Activated B cell treated with CpG ODN at 0.5 μM for 24 hours (primary cell): ENCODE data around the gene PTER. TPM values are rescaled to one million over a fixed set of nuclear protein-coding genes. Genes with fewer than 3 reads are reported as not detected.

ENCODE experiments used
- ATAC-seq: fragments of 200-7000 bp; cut with Tn5 transposase; one replicate; pipeline ENCODE4 v1.10.0; 2021; ENCODE audit warnings: low read depth, mild to moderate bottlenecking, moderate library complexity
- CTCF ChIA-PET: fragments of 350-600 bp; sonication (Branson Sonifier 250); formaldehyde crosslinking; loops from one replicate; lab custom pipeline; 2021; ENCODE audit warnings: antibody characterized with exemption; lab: Charles Lee
- POLR2A ChIA-PET: fragments of 350-600 bp; sonication (Branson Sonifier 250); formaldehyde crosslinking; loops from one replicate; lab custom pipeline; 2021; ENCODE audit warnings: antibody characterized with exemption; lab: Charles Lee
- DNase-seq: peaks from one replicate; pipeline ENCODE4 v3.0.0; 2022
- H3K27ac Mint-ChIP-seq: one replicate; pipeline ENCODE4 v1.8.0; 2020; ENCODE audit warnings: mixed read lengths
- H3K27me3 Mint-ChIP-seq: one replicate; pipeline ENCODE4 v1.8.0; 2021; ENCODE audit warnings: mixed read lengths
- H3K36me3 Mint-ChIP-seq: one replicate; pipeline ENCODE4 v1.8.0; 2021; ENCODE audit warnings: low read depth, mixed read lengths
- H3K4me1 Mint-ChIP-seq: one replicate; pipeline ENCODE4 v1.8.0; 2021; ENCODE audit warnings: mixed read lengths
- H3K4me3 Mint-ChIP-seq: one replicate; pipeline ENCODE4 v1.8.0; 2020; ENCODE audit warnings: mild to moderate bottlenecking, mixed read lengths
- H3K9me3 Mint-ChIP-seq: one replicate; pipeline ENCODE4 v1.8.0; 2020; ENCODE audit warnings: mixed read lengths
- CTCF ChIP-seq: fragments of 200-600 bp; IDR thresholded peaks from one replicate; pipeline ENCODE4 v1.8.0; 2022; ENCODE audit warnings: antibody characterized with exemption, mild to moderate bottlenecking
- intact Hi-C: fragments of 100-400 bp; cut with micrococcal nuclease; formaldehyde crosslinking; loops from one replicate; pipeline ENCODE4 v1.15.1; 2024
- total RNA-seq: library from RNA; stranded (reverse); gene quantifications from 2 replicates; pipeline ENCODE4 v1.2.3, GENCODE V29; 2022

The PTER gene
- total RNA-seq, 1 donor from 2014 or later: 14.9 TPM

GRCh38 chr10:16408379-16408778 lies 28.4 kb upstream of the PTER start:
- ChIA-PET CTCF (no interaction called here), POLR2A (no interaction called here)
- no peaks in the 10 kb centered on the region for H3K36me3 Mint-ChIP-seq
- no peak overlapping the region for H3K27ac Mint-ChIP-seq
- TF ChIP-seq CTCF: no peak
- ATAC-seq (no peak), DNase-seq (no peak)
- intact Hi-C loops: no loop called here
- H3K9me3 Mint-ChIP-seq: no peaks in the 10 kb centered on the region
- H3K4me1 Mint-ChIP-seq: no peaks in the 10 kb centered on the region
- H3K4me3 Mint-ChIP-seq: no peak overlapping the region
- H3K27me3 Mint-ChIP-seq: peaks cover 8% of the 10 kb centered on the region

GRCh38 chr10:16417341-16417740 lies 19.5 kb upstream of the PTER start:
- Mint-ChIP-seq H3K36me3 (no peaks in the 10 kb centered on the region), H3K27ac (no peak overlapping the region), H3K4me3 (no peak overlapping the region), H3K4me1 (no peaks in the 10 kb centered on the region), H3K27me3 (peaks cover 18% of the 10 kb centered on the region), H3K9me3 (no peaks in the 10 kb centered on the region)
- ATAC-seq (no peak), DNase-seq (no peak)
- ChIA-PET CTCF (no interaction called here), POLR2A (no interaction called here)
- intact Hi-C loops: no loop called here
- no peak for TF ChIP-seq CTCF

- Mint-ChIP-seq H3K4me3 (no peak overlapping the region), H3K27me3 (peaks cover 14% of the 10 kb centered on the region), H3K4me1 (no peaks in the 10 kb centered on the region), H3K9me3 (peaks cover 5% of the 10 kb centered on the region), H3K27ac (no peak overlapping the region), H3K36me3 (no peaks in the 10 kb centered on the region)
- ChIA-PET CTCF (no interaction called here), POLR2A (no interaction called here)
- DNase-seq: no peak
- no peak for TF ChIP-seq CTCF
- intact Hi-C loops: no loop called here
- ATAC-seq: no peak
Measured at GRCh38 chr10:16423599-16423998, 13.2 kb upstream of the PTER start.

- ChIA-PET CTCF (no interaction called here), POLR2A (no interaction called here)
- Mint-ChIP-seq H3K36me3 (no peaks in the 10 kb centered on the region), H3K4me3 (no peak overlapping the region), H3K4me1 (no peaks in the 10 kb centered on the region), H3K27ac (no peak overlapping the region), H3K27me3 (peaks cover 8% of the 10 kb centered on the region), H3K9me3 (peaks cover 5% of the 10 kb centered on the region)
- intact Hi-C loops: no loop called here
- DNase-seq: no peak
- TF ChIP-seq CTCF: no peak
- no peak for ATAC-seq
Measured at GRCh38 chr10:16425449-16425848, 11.4 kb upstream of the PTER start.

- Mint-ChIP-seq H3K36me3 (no peaks in the 10 kb centered on the region), H3K4me3 (no peak overlapping the region), H3K27ac (no peak overlapping the region), H3K9me3 (peaks cover 5% of the 10 kb centered on the region), H3K27me3 (peaks cover 6% of the 10 kb centered on the region), H3K4me1 (no peaks in the 10 kb centered on the region)
- intact Hi-C loops: no loop called here
- TF ChIP-seq CTCF: no peak
- no peak for DNase-seq
- ChIA-PET CTCF (no interaction called here), POLR2A (interaction anchor here (0.5 kb wide), 1 partner anchor 376 kb away, joined by 3 read pairs; no protein-coding TSS in a partner anchor)
- ATAC-seq: no peak
Measured at GRCh38 chr10:16429539-16429938, 7.3 kb upstream of the PTER start.
